GM19239 (cell line): Measurements from ENCODE around the gene AFF3.

ENCODE experiments used
- DNase-seq: peaks from one replicate; pipeline ENCODE4 v3.0.0; 2011; ENCODE audit warnings: low spot score; ENCODE audit not compliant: insufficient read length
- FAIRE-seq: peaks from 2 replicates; lab custom pipeline; 2011; peaks lifted over from hg19 to GRCh38; lab: Jason Lieb, UNC

The AFF3 gene

GRCh38 chr2:99852376-99852934 lies 289.9 kb downstream of the AFF3 start:
- no peak for FAIRE-seq
- no peak for DNase-seq

DNA sequence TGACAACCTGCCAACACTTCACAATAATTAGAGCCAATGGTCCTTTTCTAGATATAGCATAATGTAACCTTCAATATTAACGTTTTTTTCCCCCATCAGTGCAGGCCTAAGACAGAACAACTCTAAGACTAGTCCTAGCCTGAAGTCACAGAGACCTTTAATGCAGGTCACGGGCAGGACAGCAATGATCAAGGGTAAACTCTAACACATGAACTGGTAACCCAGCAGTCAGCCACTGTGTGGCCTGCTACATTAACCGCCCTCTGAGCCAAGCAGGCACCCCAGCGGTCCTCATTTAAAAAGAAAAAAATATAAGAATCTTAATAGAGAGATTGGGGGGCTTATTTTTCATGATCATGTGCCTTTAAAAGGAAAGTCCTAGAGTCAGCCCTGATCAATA lies 290.6 kb downstream of the AFF3 start:
- DNase-seq: no peak
- no peak for FAIRE-seq

GRCh38 chr2:99851089-99851488 lies 291.3 kb downstream of the AFF3 start:
- FAIRE-seq: peak; percentile 21
- DNase-seq: no peak

GRCh38 chr2:99850084-99850710 lies 292.2 kb downstream of the AFF3 start:
- FAIRE-seq (no peak), DNase-seq (no peak)

DNA sequence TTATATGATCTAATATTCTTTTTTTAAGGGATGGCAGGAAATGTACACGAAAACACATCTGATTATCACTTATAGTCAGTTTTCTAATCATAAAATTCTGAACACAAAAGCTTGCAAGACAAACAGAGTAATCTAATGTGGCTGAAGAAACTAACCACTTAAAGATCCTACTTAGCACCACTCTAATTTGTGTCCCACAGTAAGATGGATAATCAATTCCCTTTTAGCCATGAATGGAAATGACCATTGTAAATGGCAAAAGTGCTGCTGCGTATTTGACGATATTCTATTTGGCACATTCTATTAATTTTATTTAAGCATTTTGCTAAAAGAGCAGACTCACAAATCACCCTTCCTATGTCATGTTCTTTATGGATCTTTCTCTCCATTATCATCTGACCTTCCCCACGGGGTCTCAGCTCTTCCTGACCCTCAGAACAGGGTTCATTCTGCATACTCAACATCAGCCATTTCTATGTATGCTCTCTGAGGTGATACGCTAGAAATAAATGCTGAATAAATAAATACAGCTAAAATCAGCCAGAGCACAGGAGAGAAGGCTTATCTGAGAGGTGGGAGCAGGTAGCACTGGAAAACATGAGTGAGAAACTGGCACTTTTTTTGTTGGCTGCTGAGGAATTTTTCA lies 295.8 kb downstream of the AFF3 start:
- no peak for FAIRE-seq
- no peak for DNase-seq

DNA sequence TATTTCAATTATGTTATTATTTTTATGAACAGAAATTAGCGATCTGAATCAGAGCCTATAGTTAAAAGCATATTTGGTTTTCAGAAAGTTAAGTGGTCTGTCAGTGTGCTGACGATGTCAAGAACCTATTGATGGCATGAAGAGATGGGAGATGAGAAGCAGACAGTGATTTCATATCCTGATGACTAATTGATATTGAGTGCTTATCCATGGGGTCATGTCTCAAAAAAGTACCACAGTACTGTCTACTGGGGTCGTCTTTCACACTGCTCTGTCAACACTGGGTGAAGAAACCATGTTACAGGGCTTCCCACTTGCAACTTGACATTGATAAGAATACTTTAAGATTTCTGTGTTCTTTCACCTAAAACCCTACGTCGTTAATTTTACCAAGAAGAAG lies 297.1 kb downstream of the AFF3 start:
- no peak for FAIRE-seq

DNA sequence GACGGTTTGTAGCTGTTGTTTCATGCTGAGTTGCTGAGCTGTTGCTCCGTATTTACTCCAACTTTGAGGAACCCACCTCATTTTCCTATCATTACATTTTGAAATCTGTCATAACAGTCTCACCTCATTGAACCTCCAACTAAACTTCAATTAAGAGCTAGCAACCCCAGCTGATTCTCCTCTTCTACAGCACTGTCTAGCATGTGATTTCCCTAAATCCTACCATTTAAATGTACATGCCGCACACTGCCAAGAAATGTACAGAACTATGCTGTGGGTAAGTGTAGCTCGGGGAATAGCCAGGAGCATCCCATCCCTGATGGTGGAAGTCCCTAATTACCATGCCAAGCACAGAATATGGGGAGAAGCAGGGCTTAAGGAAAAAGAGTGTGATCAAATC lies 299.9 kb downstream of the AFF3 start:
- no peak for FAIRE-seq
- DNase-seq: no peak

More for the DNA sequence above, 297.1 kb downstream of the AFF3 start:
- DNase-seq: no peak

GRCh38 chr2:99841749-99842148 lies 300.6 kb downstream of the AFF3 start:
- no peak for FAIRE-seq
- no peak for DNase-seq

DNA sequence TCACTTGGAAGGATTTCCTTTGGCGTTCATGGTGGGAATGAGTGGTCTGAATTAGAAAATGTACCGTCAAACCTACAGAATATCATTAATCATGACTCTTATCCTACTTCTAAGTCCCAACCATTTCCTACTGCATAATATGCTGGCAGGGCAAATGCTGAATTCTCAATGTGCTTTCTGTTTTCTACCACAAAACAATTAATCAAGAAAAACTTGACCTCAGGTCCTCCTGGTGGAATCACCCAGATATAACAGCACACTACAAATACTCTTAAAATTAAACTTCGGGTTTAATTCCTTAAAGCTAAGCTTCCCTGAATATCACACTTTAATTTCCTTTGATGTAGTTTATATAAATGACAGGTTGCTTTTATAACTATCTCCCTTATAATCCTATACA lies 301.6 kb downstream of the AFF3 start:
- DNase-seq (no peak), FAIRE-seq (no peak)

DNA sequence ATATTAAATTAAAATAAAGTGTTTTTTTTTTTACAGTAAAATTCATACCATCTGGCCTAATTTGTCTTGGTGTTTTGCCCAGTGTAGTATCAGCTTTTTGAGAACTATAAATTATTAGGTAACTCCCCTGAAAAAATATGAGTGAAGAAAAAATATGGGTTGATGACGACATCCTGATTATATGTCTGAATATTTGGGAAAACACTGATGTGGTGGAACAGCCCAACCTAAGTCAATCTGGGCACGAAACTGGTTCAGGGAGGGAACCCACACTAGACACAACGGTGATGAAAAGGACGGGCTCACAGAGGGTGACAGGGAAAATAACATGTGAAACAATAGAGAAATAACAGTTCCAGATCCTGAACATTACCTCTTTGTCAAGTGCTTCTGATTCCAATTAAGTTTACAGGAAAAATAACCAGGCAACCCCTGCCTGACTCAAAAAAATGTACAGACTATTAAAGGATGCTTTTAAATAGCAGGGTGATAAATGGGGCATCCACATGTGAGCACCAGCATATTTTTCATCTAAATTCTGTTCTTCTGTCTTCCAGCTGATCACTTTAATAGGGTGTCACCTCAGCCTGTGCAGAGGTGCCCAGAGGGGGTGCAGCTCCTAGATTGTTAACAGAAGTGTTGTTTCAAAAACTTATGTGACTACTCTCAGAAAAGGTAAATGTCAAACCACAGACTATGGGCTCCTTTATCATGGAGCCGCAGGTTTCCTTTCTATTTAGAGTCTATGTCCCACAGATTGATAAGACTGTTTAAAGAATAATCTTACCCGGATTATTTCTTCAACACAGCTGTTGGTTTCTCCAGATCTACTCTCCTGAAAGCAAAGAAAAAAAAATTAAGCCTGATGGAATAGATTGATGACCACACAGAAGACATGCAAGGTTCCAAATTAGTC lies 305.4 kb downstream of the AFF3 start:
- DNase-seq: no peak

GRCh38 chr2:99834426-99834825 lies 308.0 kb downstream of the AFF3 start:
- no peak for FAIRE-seq
- no peak for DNase-seq

More for the DNA sequence above, 305.4 kb downstream of the AFF3 start:
- FAIRE-seq: no peak

DNA sequence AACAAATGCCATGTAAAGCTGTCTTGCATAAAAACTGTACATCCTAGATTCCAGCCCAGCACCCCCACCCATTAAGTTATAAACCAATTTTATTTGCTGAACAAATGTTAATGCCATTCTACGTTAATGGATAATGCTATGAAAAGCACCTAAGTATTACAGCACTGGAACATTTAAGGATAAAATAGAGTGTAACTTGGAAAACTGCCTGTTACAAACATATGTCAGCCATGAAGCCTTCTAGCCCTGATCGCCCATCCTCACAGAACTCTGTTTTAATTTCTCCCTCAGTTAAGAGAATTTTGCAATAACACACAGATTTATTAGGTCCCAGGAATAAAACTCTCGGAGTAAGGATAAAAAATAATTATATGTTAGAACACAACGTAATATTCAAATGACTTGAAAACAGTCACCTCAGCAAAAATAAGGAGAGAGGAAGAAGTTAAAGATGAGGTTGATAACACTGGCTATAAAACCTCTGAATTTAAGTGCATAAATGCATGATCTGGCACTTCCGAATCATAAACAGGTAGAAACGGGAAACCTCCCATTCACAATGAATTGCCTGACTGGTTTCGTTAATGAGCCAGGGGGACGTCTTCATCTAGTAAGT lies 308.7 kb downstream of the AFF3 start:
- DNase-seq (no peak), FAIRE-seq (no peak)

GRCh38 chr2:99832926-99833325 lies 309.5 kb downstream of the AFF3 start:
- DNase-seq (no peak), FAIRE-seq (no peak)

DNA sequence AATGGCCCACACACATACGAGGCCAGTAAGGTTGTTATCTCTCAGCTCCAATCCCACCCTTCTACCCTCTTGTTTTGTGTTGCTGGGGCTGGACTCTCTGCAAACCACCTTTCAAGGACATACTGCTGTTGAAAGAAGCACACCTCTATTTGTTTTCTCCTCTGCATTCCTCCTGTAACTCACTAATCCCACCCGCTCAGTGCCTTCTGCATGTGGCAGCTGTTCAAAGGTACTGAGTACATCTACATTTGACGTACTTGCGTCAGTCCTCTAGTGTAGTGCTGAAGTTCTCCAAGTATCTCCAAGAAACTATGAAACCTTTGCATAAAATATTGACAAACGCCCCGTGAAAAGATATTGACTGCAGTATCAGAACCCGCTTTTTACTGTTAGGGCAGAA lies 310.6 kb downstream of the AFF3 start:
- no peak for DNase-seq
- no peak for FAIRE-seq

- DNase-seq (no peak), FAIRE-seq (no peak)
Measured at GRCh38 chr2:99827296-99827999, 314.9 kb downstream of the AFF3 start.

DNA sequence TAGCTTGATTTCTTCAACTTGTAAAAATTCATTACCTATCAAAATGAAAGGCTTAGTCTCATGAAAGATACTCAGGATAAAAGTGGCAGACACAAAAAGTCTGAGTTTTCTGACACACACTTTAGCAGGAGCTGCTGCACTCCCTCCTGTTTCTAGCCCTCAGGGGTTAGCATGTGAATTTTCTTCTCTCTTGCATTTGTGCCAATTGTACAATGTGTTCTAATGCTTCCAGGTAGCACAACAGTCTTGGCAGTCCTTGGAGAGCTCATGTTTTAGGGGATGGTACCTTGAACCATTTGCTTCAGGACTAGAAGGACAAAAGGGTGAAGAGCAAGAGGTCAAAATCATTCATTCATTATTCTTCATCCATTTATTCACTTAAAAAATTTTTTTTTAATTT lies 316.8 kb downstream of the AFF3 start:
- FAIRE-seq (no peak), DNase-seq (no peak)

GRCh38 chr2:99824758-99825157 lies 317.6 kb downstream of the AFF3 start:
- FAIRE-seq (no peak), DNase-seq (no peak)

- FAIRE-seq: no peak
- DNase-seq: no peak
Measured at GRCh38 chr2:99822474-99823207, 319.7 kb downstream of the AFF3 start.

GRCh38 chr2:99821984-99822383 lies 320.4 kb downstream of the AFF3 start:
- no peak for FAIRE-seq
- DNase-seq: no peak
